ENCODE data around the gene RNF34. TPM values are rescaled to one million over a fixed set of nuclear protein-coding genes. Genes with fewer than 3 reads are reported as not detected.
"Not testable (repeated sequence)": the region's sequence is repeated elsewhere in the genome, so short reads cannot be mapped to it uniquely, and the experiment has no call there.

RNF34 gene
- total and polyA plus RNA-seq, 12 donors: 13.3 to 48.4 (median 26.5) TPM

DNA sequence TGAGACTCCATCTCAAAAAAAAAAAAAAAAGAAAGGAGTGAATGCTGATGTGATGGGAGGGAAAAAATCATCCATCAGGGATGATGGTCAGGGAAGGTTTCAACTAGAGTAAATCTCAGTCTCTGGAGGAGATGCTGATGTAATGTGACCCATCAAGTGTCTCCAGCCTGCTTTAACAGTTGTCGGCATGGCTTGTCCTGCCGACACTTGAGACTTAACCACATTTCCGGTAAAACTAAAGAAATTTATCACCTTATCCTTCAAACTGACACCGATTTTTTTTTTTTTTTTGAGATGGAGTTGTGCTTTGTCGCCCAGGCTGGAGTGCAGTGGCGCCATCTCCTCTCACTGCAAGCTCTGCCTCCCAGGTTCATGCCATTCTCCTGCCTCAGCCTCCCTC lies 26.2 kb upstream of the RNF34 start:
- intact Hi-C loops (cut with DNase I): no loop called here
- TF ChIP-seq POLR2A (IDR thresholded peaks at IDR 0.05): no peak
- TF ChIP-seq, protein P1, sequence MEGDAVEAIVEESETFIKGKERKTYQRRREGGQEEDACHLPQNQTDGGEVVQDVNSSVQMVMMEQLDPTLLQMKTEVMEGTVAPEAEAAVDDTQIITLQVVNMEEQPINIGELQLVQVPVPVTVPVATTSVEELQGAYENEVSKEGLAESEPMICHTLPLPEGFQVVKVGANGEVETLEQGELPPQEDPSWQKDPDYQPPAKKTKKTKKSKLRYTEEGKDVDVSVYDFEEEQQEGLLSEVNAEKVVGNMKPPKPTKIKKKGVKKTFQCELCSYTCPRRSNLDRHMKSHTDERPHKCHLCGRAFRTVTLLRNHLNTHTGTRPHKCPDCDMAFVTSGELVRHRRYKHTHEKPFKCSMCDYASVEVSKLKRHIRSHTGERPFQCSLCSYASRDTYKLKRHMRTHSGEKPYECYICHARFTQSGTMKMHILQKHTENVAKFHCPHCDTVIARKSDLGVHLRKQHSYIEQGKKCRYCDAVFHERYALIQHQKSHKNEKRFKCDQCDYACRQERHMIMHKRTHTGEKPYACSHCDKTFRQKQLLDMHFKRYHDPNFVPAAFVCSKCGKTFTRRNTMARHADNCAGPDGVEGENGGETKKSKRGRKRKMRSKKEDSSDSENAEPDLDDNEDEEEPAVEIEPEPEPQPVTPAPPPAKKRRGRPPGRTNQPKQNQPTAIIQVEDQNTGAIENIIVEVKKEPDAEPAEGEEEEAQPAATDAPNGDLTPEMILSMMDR (IDR thresholded peaks at IDR 0.05): no peak
- Histone ChIP-seq H3K9me3 (replicated peaks in 1 of 3) (no peaks in the 10 kb centered on the region), H3K4me1 (replicated peaks in 1 of 2) (no peaks in the 10 kb centered on the region), H3K27me3 (no peaks in the 10 kb centered on the region), H3K27ac (no peak overlapping the region), H3K36me3 (replicated peaks in 1 of 2) (no peaks in the 10 kb centered on the region), H3K4me3 (no peak overlapping the region)
- no peak for DNase-seq
- 79 to 88% (median 87%) methylated on average over 6 of the region's 6 CpGs for WGBS, 4 donors

DNA sequence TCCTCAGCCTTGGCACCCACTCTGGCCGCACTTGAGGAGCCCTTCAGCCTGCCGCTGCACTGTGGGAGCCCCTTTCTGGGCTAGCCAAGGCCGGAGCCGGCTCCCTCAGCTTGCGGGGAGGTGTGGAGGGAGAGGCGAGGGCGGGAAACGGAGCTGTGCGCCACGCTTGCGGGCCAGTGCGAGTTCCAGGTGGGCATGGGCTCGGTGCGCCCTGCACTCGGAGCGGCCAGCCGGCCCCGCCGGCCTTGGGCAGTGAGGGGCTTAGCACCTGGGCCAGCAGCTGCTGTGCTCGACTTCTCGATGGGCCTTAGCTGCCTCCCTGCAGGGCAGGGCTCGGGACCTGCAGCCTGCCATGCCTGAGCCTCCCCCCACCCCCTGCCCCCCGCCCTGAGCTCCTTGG lies 25.6 kb upstream of the RNF34 start:
- H3K36me3 ChIP-seq (replicated peaks in 1 of 2); intact Hi-C loops (cut with DNase I): not testable (repeated sequence)

DNA sequence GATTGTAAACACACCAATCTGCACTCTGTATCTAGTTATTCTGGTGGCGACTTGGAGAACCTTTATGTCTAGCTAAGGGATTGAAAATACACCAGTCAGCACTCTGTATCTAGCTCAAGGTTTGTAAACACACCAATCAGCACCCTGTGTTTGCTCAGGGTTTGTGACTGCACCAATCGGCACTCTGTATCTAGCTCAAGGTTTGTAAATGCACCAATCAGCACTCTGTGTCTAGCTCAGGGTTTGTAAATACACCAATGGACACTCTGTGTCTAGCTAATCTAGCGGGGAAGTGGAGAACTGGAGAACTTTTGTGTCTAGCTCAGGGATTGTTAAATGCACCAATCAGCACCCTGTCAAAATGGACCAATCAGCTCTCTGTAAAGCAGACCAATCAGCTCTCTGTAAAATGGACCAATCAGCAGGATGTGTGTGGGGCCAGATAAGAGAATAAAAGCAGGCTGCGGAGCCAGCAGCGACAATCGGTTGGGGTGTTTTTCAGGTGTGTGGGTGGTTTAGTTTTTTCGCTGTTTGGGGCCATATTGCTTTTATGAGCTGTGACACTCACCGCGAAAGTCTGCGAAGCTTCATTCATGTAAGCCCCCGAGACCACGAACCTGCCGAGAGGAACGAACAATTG lies 24.9 kb upstream of the RNF34 start:
- intact Hi-C loops (cut with DNase I); H3K4me1 ChIP-seq (replicated peaks in 1 of 2): not testable (repeated sequence)
- WGBS, 4 donors: 85 to 91% (median 88%) methylated on average over 13 to 14 of the region's 14 CpGs

More for the DNA sequence above, 25.6 kb upstream of the RNF34 start:
- H3K27ac ChIP-seq; H3K9me3 ChIP-seq (replicated peaks in 1 of 3); DNase-seq; H3K4me1 ChIP-seq (replicated peaks in 1 of 2); H3K4me3 ChIP-seq; H3K27me3 ChIP-seq: not testable (repeated sequence)
- WGBS, 4 donors: 76 to 95% (median 87%) methylated on average over 2 to 23 of the region's 23 CpGs

DNA sequence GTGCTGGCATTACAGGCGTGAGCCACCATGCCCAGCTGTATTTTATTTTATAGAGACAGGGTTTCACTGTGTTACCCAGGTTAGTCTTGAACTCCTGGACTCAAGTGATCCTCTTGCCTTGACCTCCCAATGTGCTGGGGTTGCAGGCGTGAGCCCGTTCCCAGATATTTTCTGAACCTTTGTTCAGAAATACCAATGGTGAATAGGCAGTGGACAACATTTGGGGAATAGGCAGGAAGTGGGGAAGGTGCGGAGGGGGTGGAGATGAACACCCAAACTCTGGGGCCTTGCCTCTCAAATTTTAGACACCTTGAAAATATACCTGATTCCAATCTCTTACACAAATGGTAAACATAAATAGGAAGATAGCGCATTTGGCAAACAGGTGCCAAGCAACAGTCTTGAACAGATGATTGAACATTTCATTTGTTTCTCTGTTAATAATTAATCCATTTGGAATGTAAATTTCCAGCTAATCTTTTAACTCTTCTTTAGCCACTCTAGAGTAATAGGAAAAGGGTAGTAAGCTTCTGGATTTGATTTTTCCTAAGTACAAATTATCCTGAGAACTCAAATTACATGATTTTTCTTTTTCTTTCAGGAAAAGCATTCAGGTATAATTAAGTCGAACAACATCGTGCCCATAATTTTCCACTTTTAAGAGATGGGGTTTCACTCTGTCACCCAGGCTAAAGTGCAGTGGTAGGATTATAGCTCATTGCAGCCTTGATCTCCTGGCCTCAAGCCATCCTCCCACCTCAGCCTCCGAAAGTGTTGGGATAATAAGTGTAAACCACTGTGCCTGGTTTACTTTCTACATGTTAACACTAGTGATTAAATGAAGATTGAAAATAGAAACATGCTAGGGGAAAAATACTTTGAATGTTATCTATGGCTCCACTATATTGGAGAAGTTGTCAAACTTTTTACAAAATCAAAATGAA lies 22.9 kb upstream of the RNF34 start:
- no peak for DNase-seq
- WGBS, 4 donors: 81 to 88% (median 84%) methylated on average over 7 to 8 of the region's 8 CpGs
- H3K4me1 ChIP-seq (replicated peaks in 1 of 2): no peaks in the 10 kb centered on the region

More for the DNA sequence above, 24.9 kb upstream of the RNF34 start:
- not testable (repeated sequence) for DNase-seq; H3K4me3 ChIP-seq; H3K36me3 ChIP-seq (replicated peaks in 1 of 2); H3K9me3 ChIP-seq (replicated peaks in 1 of 3); H3K27me3 ChIP-seq; H3K27ac ChIP-seq

DNA sequence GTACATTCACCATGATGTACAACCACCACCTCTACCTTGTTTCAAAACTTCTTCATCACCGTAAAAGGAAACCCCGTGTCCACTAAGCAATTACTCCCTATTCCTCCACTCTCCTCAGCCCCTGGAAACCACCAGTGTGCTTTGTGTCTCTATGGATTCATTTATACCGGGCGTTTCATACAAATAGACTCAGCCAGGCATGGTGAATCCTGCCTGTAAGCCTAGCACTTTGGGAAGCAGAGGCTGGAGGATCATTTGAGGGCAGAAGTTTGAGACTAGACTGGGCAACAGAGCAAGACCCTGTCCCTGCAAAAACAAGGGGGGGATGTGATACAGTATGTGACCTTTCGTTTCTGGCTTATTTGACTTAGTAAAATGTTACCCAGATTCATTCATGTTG lies 21.2 kb upstream of the RNF34 start:
- WGBS, 4 donors: 73 to 82% (median 78%) methylated on average over 5 of the region's 5 CpGs
- intact Hi-C loops (cut with DNase I): no loop called here
- no peak for DNase-seq
- Histone ChIP-seq H3K4me3 (no peak overlapping the region), H3K4me1 (replicated peaks in 1 of 2) (no peaks in the 10 kb centered on the region), H3K9me3 (replicated peaks in 1 of 3) (no peaks in the 10 kb centered on the region), H3K36me3 (replicated peaks in 1 of 2) (no peaks in the 10 kb centered on the region), H3K27me3 (no peaks in the 10 kb centered on the region), H3K27ac (no peak overlapping the region)
- TF ChIP-seq, protein P1 (IDR thresholded peaks at IDR 0.05): no peak
- no peak for TF ChIP-seq POLR2A (IDR thresholded peaks at IDR 0.05)

More for the DNA sequence above, 22.9 kb upstream of the RNF34 start:
- no peak overlapping the region for H3K27ac ChIP-seq
- no peak overlapping the region for H3K4me3 ChIP-seq
- no peaks in the 10 kb centered on the region for H3K27me3 ChIP-seq
- intact Hi-C loops (cut with DNase I): no loop called here
- TF ChIP-seq POLR2A (IDR thresholded peaks at IDR 0.05): no peak
- TF ChIP-seq, protein P1 (IDR thresholded peaks at IDR 0.05): no peak
- no peaks in the 10 kb centered on the region for H3K9me3 ChIP-seq (replicated peaks in 1 of 3)
- H3K36me3 ChIP-seq (replicated peaks in 1 of 2): no peaks in the 10 kb centered on the region
